Endothelial cell of umbilical vein (primary cell): ENCODE results near the gene TMEM9B. TPM values are rescaled to one million over a fixed set of nuclear protein-coding genes. Genes with fewer than 3 reads are reported as not detected.

Experiments used
- BruUV-seq: library from RNA; stranded (reverse); fragments of 400-500 nt; replicated peaks from 2 replicates; lab custom pipeline; 2021; lab: Mats Ljungman, UMichigan
- CTCF ChIA-PET: fragments of 300-600, 350-600 bp; sonication (Branson Sonifier 250); formaldehyde crosslinking; loops from one replicate; lab custom pipeline; 2021; ENCODE audit warnings: antibody characterized with exemption, inconsistent platforms; lab: Charles Lee
- POLR2A ChIA-PET: fragments of 300-600, 350-600 bp; sonication (Branson Sonifier 250); formaldehyde crosslinking; loops from one replicate; lab custom pipeline; 2021; ENCODE audit warnings: antibody characterized with exemption, inconsistent platforms; lab: Charles Lee
- DNase-seq: peaks from one replicate; pipeline ENCODE4 v3.0.0-alpha.2; 2011; ENCODE audit warnings: low read depth, low spot score
- FAIRE-seq: peaks from 2 replicates; lab custom pipeline; 2011; peaks lifted over from hg19 to GRCh38; lab: Jason Lieb, UNC
- H2AFZ ChIP-seq: 2 replicates; pipeline ENCODE4 v1.6.0; 2012; ENCODE audit warnings: low read depth, low read length, control low read depth, inconsistent platforms
- H3K27ac ChIP-seq: 2 replicates; pipeline ENCODE4 v1.5.1; 2011; ENCODE audit warnings: low read depth, mild to moderate bottlenecking, control low read depth, low read length, moderate library complexity; ENCODE audit not compliant: insufficient read depth
- H3K27me3 ChIP-seq, 2 experiments: 2 replicates each; pipeline versions ENCODE4 v1.6.0 to v1.6.1; 2011; ENCODE audit warnings: low read length in 2 of 2, mixed read lengths in 1 of 2; ENCODE audit not compliant: control insufficient read depth in 2 of 2, insufficient read depth in 2 of 2
- H3K36me3 ChIP-seq, 2 experiments: 2 replicates in 1 of 2; 3 replicates in 1 of 2; pipeline ENCODE4 v1.5.1; 2011; ENCODE audit warnings: low read length in 2 of 2, mild to moderate bottlenecking in 1 of 2, moderate library complexity in 1 of 2; ENCODE audit not compliant: control insufficient read depth in 2 of 2, insufficient read depth in 2 of 2; ENCODE audit errors: extremely low read depth in 1 of 2
- H3K4me1 ChIP-seq: 3 replicates; pipeline ENCODE4 v1.5.1; 2011; ENCODE audit warnings: mild to moderate bottlenecking, low read length; ENCODE audit not compliant: control insufficient read depth, insufficient read depth; ENCODE audit errors: extremely low read depth
- H3K4me2 ChIP-seq: 2 replicates; pipeline ENCODE4 v1.6.1; 2011; ENCODE audit warnings: low read length, control low read depth, mixed read lengths; ENCODE audit not compliant: insufficient read depth
- H3K4me3 ChIP-seq, 3 experiments: fragments of 200-600 bp in 1 of 3; sonication (generic), shearing (Covaris generic) in 1 of 3; replicated peaks in 1 of 3; 2 replicates each; pipeline ENCODE4 v1.5.1; 2011 to 2016; ENCODE audit warnings: control low read depth in 3 of 3, low read length in 3 of 3, mild to moderate bottlenecking in 2 of 3, inconsistent platforms in 1 of 3, low read depth in 1 of 3, moderate library complexity in 1 of 3; ENCODE audit not compliant: insufficient read depth in 1 of 3
- H3K79me2 ChIP-seq: 2 replicates; pipeline ENCODE4 v1.6.0; 2012; ENCODE audit warnings: low read length, inconsistent platforms; ENCODE audit not compliant: control insufficient read depth, insufficient read depth
- H3K9ac ChIP-seq: replicated peaks from 2 replicates; pipeline ENCODE3; 2011; ENCODE audit warnings: low read length, control low read depth; ENCODE audit not compliant: insufficient read depth; ENCODE audit errors: extremely low read depth
- H3K9me1 ChIP-seq: replicated peaks from 3 replicates; pipeline ENCODE4 v1.6.0; 2011; ENCODE audit warnings: mild to moderate bottlenecking, low read length; ENCODE audit not compliant: control insufficient read depth, insufficient read depth; ENCODE audit errors: extremely low read depth
- H3K9me3 ChIP-seq: replicated peaks from 2 replicates; pipeline ENCODE4 v1.5.1; 2012; ENCODE audit warnings: low read length, inconsistent platforms; ENCODE audit not compliant: control insufficient read depth, insufficient read depth
- H4K20me1 ChIP-seq: replicated peaks from 2 replicates; pipeline ENCODE3; 2011; ENCODE audit warnings: mild to moderate bottlenecking, low read length; ENCODE audit not compliant: control insufficient read depth, insufficient read depth; ENCODE audit errors: extremely low read depth
- CTCF ChIP-seq, 2 donors: IDR thresholded peaks; 1 replicate in 1 of 2; 2 replicates in 1 of 2; pipeline ENCODE4 v1.5.1; 2011; ENCODE audit warnings: low read length in 2 of 2, mild to moderate bottlenecking in 2 of 2, moderate library complexity in 2 of 2, control low read depth in 1 of 2, inconsistent platforms in 1 of 2, low read depth in 1 of 2; ENCODE audit not compliant: insufficient read depth in 1 of 2; ENCODE audit errors: extremely low read depth in 1 of 2
- EZH2 ChIP-seq: IDR thresholded peaks from 2 replicates; pipeline ENCODE4 v1.6.1; 2012; ENCODE audit warnings: borderline replicate concordance, low read depth, mild to moderate bottlenecking, moderate library complexity, low read length, inconsistent platforms; ENCODE audit not compliant: severe bottlenecking
- FOS ChIP-seq: IDR thresholded peaks from 2 replicates; pipeline ENCODE4 v1.6.1; 2011; ENCODE audit warnings: mild to moderate bottlenecking, low read length, moderate library complexity, borderline replicate concordance; ENCODE audit not compliant: insufficient read depth
- JUN ChIP-seq: IDR thresholded peaks from 2 replicates; pipeline ENCODE4 v1.6.1; 2011; ENCODE audit warnings: borderline replicate concordance, low read depth; ENCODE audit not compliant: insufficient read length, insufficient read depth
- MAX ChIP-seq: IDR thresholded peaks from 2 replicates; pipeline ENCODE4 v1.6.1; 2011; ENCODE audit not compliant: insufficient read depth, insufficient read length
- MYC ChIP-seq: IDR thresholded peaks from one replicate; pipeline ENCODE4 v1.6.1; 2011; ENCODE audit warnings: mild to moderate bottlenecking, low read depth, low read length
- POLR2A ChIP-seq: IDR thresholded peaks from 2 replicates; pipeline ENCODE4 v1.6.1; 2012; ENCODE audit warnings: low read depth, mild to moderate bottlenecking, control low read depth, low read length
- POLR2AphosphoS5 ChIP-seq: IDR thresholded peaks from 2 replicates; pipeline ENCODE4 v1.6.1; 2012; ENCODE audit warnings: low read depth, mild to moderate bottlenecking, control low read depth, low read length, moderate library complexity; ENCODE audit not compliant: insufficient read depth
- dilution Hi-C: fragments of 300-500 bp; cut with MboI; formaldehyde crosslinking; loops from one replicate; pipeline ENCODE4 v1.15.0; 2019; ENCODE audit warnings: low sequenced_read_pairs; ENCODE audit not compliant: extremely low pct_ligation_motif_present
- intact Hi-C: fragments of 100-400 bp; cut with micrococcal nuclease; formaldehyde crosslinking; loops from one replicate; pipeline ENCODE4 v1.10.0; 2022
- polyA plus RNA-seq, 4 experiments: library from polyadenylated mRNA; depleted of rRNA in 3 of 4; stranded (reverse) in 3 of 4; unstranded in 1 of 4; fragments of >200 nt; gene quantifications; 2 replicates each; pipeline versions ENCODE4 v1.2.1 to v1.2.3, GENCODE V29; 2011 to 2012; ENCODE audit warnings: missing spikeins in 1 of 4
- total RNA-seq: library from RNA; stranded (reverse); gene quantifications from 2 replicates; pipeline ENCODE4 v1.2.3, GENCODE V29; 2021

Gene TMEM9B
- total and polyA plus RNA-seq, 2 donors (not counting 3 experiments of a cell fraction or from before 2014, with no cell fraction given) = 28.2 to 30.2 TPM

GRCh38 chr11:9008661-9009060 is 44.4 kb upstream of the TMEM9B start:
- no peak for FAIRE-seq
- POLR2A ChIA-PET = no interaction called here

More at GRCh38 chr11:9008661-9009060, 44.4 kb upstream of the TMEM9B start:
- Histone ChIP-seq H3K9ac (no peak overlapping the region), H3K4me2 (no peak overlapping the region), H3K79me2 (no peaks in the 10 kb centered on the region), H3K27me3 (peaks cover 23 to 35% of the 10 kb centered on the region in 2 experiments), H4K20me1 (no peaks in the 10 kb centered on the region), H3K36me3 (no peaks in the 10 kb centered on the region), H3K9me3 (no peaks in the 10 kb centered on the region), H2AFZ (no peak overlapping the region), H3K27ac (no peak overlapping the region), H3K4me3 (no peak overlapping the region), H3K4me1 (peaks cover 4% of the 10 kb centered on the region), H3K9me1 (no peaks in the 10 kb centered on the region)
- dilution Hi-C loops = no loop called here
- DNase-seq = no peak
- intact Hi-C loops = no loop called here
- BruUV-seq = no TSS peak
- CTCF ChIA-PET = interaction anchor here (1.0 to 1.2 kb wide), 2 partner anchors 15 to 129 kb away, joined by 3 to 4 read pairs; no protein-coding TSS in a partner anchor
- TF ChIP-seq MYC (no peak), POLR2A (no peak), EZH2 (no peak), MAX (no peak), JUN (no peak), POLR2AphosphoS5 (no peak), FOS (no peak), CTCF (IDR thresholded peaks at IDR 0.05; ENCODE audit: extremely low read depth in 1 of 2, insufficient read depth in 1 of 2, low read depth in 1 of 2, low read length in 2 of 2) (no peak)
